Amniotic epithelial cell (primary cell): Measurements from ENCODE around the gene SNW1.
"Not testable (repeated sequence)": the region's sequence is repeated elsewhere in the genome, so short reads cannot be mapped to it uniquely, and the experiment has no call there.

Experiments used
- DNase-seq: peaks from one replicate; pipeline ENCODE4 v3.0.0-alpha.2; 2010; ENCODE audit warnings: low read depth

Gene SNW1

DNA sequence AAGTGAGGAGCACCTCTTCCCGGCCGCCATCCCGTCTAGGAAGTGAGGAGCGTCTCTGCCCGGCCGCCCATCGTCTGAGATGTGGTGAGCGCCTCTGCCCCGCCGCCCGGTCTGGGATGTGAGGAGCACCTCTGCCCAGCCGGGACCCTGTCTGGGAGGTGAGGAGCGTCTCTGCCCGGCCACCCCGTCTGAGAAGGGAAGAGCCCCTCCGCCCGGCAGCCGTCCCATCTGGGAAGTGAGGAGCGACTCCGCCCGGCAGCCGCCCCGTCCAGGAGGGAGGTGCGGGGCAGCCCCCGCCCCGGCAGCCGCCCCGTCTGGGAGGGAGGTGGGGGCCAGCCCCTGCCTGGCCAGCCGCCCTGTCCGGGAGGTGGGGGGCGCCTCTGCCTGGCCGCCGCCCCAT is 13.5 kb downstream of the SNW1 start:
- not testable (repeated sequence) for DNase-seq

DNA sequence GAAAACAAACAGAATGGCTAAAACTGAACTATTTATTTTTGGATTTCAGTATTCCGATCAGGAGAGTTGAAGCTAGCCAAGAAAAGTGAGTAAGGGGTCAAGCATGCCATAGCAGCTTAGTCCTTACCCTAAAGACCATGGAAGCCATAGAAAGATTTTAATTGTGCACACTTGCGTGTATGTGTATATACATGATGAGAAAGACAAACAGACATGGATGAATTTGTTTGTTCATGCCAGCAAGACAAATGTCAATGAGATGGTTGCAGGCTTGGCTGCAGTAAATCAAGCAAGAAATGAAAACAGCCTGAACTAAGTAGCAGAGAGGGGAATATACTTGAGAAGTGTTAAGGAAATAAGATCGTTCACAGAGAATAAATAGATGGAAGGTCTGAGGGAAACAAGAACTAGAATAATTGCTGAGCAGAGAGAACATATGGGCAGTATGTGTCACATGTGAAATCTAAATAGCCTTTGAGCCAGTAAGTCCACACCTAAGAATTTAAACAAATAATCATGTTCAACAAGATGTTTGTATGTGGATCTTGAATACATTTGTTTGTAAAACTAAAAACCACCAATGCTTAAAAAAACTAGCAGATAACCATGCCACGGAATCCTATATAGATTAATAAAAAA is 14.8 kb downstream of the SNW1 start:
- no peak for DNase-seq

DNA sequence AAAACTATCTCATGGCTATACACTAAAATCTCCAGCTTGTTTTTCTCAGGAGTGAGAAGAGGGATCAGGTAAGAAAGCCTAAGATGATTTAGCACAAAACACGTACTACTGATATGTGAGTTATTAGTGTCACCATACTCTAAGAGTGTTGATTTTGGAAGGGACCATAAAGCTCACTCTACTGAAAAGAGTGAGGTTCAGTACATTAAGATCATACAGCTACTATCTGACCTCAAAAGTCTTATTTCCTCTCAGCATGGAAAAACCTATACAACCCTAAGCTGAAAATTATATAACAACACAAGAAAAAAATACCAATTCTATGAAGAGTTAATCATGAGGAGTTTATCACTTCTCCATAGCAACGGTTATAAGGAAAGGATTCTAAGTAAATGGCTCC is 19.5 kb downstream of the SNW1 start:
- DNase-seq: no peak

DNA sequence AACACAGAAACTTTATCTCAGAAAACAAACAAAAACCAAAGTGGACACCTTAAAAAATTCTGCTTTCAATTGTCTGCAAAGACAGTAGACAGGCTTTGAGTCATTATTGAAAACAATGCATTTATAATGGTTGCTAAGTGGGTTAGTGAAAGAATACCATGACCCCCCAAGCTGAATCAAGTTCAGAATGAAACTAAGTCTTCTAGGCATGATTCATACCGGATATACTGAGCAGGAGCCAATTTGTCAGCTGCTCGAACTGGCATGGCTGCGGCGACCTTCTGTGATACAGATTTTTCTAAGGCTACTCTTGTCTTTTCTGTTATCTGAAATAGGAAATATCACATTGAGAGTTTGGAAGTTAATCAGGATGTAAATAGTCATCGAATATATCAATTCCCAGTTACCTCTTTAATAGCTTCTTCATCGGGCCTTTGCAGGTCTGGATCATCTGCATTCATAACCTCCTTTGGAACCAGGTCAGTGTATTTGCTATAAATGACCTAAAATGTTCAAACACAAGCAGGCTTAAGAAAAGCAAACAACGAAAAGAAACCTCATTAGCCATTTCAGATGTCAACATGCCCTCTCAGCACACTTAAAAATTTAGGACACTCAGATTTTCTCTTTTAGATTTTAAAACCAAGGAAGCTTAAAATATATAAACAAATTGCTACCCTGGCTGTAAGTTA is 22.3 kb downstream of the SNW1 start:
- peak; percentile 7 for DNase-seq

DNA sequence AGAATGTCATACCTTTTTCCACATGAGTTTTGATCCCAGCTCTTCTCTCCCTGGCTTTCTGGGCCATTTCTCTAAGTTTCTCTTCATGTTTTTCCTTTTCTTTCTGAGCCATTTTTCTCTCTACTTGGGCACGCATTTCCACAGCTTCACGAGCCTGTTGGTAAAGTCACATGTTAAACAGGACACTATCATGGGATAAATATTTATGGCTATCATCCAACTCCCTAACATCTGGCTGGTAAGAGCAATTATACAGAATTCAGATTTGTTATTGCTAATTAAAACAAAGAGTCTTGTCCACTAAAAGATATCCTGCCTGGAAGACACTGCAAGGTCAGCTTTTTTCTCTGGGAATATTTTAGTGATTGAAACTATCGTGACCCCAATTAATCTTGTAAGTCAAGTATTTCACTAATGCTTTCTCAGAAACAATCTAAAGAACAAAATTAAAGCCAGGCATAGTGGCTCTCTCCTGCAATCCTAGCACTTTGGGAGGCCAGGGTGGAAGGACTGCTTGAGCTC is 29.9 kb downstream of the SNW1 start:
- DNase-seq: no peak

DNA sequence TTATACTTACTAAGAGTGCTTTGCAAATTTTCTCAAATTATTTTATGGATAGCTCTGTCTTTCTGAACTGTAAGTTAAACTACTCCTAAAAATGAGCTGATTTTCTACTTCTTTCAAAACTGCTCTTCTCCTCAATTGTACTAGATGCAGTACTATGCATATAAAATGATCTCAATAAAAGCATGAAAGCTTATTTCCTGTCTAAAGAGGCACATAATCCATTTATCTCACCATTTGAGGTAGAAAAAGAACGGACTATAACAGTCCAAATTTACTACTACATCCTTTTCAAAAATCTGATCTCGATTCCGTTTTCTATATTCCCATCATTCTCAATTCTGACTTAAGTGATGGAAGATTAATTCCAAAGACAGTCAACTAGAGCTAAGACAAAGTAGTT is 38.7 kb downstream of the SNW1 start:
- no peak for DNase-seq

DNA sequence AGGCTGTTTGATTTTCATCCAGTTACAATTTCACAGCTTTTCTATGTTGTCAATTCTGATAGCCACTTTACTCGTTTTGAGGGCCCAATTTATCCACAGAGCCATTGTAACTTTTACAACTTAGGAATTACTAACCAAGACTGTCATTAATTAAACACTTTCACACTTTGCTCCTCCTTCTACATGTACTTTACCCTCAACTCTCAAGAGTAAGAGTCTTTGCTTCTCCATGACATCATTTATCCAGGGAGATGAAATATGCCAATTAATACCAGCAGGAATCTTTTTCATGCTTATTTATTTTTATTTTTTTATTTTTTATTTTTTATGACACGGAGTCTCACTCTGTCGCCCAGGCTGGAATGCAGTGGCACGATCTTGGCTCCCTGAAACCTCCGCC is 39.5 kb downstream of the SNW1 start:
- no peak for DNase-seq

DNA sequence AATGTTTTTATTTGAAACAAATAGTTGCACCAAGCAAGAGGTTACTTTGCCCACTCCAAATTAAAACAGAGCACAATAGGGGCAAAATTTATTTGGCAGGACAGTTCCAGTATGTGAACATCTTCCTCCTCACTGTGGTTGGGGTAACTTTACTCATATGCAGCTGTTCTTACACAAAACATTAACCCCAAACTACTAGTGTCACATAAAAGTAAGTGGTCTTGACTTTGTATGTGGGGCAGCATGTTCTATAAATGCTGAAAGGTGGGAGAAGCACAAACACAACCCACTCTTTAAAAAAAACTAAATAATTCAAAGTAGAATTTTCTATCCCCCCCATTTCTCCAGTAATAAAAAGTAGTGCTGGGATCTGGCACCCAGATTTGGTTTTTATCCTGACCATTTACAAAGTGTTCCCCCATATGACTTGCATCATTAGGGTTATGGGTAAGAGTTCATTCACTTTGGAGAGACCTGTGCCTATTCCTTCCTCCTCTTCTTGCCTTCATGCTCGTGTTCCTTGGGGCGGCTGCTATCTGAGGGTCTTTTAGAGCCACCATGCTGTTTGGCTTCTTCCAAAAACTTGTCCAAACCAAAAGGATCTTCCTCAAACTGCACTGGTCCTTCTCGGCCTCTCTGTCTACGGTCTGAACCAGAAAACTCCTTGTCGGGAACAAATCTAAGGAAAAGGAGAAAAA is 43.2 kb downstream of the SNW1 start:
- no peak for DNase-seq

DNA sequence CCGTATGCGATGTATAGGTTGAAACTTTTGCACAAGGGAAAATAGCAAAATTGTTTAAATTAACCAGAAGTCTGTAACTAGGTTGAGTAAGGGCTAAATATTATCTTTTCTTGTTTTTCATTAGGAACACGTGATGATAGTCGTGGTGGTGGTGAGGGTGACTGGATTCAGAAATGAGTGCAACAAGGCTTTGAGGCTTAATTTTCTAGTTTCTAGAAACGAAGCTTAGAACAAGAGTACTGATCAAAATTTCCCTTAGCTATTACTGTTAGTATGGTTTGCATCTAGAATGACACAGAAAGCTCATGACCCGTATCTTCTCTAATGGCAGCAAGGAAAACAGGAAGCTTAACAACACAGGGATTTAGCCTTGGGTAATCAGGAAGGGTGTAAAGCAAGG is 46.0 kb downstream of the SNW1 start:
- DNase-seq: no peak

DNA sequence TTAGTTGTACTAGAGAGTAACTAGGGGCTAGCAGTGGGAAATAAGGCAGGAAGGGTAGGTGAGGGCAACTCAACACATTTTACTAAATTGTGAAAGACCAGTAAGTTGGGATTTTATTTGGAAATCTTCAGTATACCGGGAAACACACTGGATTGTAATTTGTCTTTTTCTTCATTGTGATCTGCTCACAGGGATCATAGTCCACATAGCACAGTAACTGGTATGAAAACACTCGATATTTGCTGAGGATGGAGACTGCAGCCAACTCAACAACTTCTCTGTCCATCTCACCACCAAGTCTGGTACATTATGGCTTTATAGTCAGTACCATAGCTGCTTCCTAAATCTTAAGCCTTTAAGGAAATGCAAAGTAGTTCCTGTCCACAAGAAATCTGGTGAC is 50.6 kb downstream of the SNW1 start:
- no peak for DNase-seq

DNA sequence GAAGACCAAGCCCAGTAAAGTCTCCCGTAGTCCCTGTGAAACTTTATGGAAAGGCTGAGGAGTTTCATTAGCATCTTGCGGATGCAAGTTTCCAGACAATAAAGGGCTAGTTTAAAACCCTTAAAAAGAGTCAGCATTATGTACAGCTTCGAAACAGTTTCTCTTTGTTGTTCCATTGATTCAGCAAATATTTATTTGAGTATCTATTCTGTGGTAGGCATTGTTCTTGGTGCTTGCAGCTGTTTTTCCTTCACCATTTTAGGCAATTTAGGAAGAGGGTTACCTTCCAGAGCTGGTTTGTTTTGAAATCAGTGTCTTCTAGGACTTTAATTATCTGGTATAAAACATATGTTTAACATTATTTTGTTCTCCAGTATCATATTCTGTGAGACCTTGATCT is 51.5 kb downstream of the SNW1 start:
- DNase-seq: no peak

DNA sequence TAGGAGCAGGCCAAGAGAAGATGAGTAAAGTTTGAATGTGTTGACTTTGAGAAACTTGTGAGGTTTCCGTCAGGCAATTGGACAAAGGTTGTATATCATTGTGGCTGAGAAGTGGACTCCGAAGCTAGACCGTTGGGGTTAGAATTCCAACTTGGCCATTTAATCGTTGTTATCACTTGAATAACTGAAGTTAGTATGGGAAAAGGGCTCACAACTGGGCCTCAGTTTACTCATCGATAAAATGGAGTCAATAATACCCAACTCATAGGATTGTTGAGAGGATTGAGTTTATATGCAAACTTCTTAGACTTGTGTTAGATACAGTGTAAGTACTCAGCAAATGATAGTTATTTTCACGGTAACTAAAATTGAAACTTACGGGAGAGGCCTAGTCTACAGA is 52.2 kb downstream of the SNW1 start:
- no peak for DNase-seq

DNA sequence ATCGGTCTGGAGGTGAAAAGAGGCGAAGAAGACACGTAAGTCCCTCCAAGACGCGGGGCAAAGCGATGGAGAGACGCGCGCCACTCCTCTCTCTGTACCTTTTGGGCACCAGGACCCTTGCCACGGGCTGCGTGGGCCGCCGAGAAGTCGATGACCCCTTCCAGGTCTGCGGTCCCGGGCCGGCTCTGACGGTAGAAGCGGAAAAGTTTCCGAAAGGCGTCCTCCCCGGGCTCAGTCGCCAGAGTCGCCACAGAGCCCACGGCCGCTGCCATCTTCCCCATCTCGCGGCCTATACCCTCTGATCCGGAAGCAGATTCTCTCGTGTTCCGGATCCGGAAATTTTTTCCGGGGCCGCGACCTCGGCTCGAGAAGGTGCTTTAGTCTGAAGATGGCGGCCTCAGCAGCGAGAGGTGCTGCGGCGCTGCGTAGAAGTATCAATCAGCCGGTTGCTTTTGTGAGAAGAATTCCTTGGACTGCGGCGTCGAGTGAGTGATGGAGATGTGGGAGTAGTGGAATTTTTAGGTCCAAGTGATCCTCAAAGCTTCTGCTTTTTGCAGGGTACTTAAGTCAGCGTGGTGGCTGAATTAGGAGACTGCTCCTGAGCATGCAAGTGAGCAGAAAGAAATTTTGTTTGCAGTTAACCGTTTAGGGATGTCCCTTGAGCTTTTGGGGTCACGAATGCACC is 53.1 kb downstream of the SNW1 start, which contains the start of the genes ALKBH1 and SLIRP:
TSS of gene ALKBH1 (minus strand) at position 300 of the 685 bp plus-strand sequence. CDS start at position 281, 19 bp downstream.
TSS of gene SLIRP (plus strand) at position 380 of the 685 bp plus-strand sequence. CDS start at position 389, 9 bp downstream.
- peak; percentile 71 for DNase-seq

DNA sequence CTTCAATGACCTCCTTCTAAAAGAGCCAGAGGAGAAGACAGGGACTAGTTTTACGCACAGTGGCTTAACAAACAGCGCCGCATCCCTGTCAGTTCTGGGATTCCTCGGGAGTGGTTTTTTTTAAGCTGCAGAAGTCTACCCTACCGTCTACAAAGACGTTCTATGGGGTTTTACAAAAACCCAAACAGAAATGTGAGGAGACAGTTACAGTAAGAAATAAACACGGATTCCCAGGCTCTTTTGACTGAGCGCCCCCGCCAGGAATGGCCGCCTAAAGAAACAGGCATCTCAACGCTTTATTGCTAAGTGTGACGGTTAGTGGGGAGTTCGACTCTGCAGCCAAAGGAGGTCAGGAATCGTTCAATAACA is 53.6 kb downstream of the SNW1 start:
- peak; percentile 53 for DNase-seq

DNA sequence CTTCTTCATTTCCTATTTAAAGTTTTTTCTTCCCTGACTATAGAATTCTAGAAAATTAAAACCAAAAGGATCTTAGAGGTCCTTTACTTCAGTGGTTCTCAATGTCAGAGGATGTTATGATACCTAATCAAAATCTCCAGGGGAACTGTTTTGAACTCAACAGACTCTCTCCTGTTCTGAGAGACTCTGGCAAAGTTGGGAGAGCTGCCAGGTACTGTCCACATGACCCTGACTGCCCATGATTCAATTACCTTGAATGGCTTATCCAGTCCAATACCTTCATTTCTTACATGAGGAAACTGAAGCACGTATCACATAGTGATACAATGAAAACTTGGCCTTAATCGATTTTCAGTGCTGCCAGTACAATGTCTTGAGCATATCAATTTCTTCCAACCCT is 69.7 kb downstream of the SNW1 start:
- DNase-seq: peak; percentile 2

DNA sequence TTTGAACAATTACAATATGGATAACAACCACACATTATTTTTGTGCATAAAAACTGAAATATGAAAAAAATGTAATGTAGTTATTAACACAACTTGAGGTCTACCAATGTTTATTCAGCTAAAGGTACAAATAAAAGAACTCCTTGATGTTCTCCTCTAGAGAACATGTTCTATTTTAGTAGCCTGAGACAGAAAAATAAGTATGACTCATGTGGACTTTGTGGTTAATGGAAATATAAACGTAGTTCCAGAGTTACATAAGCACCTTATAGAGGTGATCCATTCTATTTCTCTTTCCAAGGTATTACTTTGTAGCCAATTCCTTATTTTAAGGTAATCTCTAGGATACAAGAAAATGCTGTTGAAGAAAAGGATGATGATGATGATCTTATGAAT is 78.8 kb downstream of the SNW1 start:
- peak; percentile 56 for DNase-seq

DNA sequence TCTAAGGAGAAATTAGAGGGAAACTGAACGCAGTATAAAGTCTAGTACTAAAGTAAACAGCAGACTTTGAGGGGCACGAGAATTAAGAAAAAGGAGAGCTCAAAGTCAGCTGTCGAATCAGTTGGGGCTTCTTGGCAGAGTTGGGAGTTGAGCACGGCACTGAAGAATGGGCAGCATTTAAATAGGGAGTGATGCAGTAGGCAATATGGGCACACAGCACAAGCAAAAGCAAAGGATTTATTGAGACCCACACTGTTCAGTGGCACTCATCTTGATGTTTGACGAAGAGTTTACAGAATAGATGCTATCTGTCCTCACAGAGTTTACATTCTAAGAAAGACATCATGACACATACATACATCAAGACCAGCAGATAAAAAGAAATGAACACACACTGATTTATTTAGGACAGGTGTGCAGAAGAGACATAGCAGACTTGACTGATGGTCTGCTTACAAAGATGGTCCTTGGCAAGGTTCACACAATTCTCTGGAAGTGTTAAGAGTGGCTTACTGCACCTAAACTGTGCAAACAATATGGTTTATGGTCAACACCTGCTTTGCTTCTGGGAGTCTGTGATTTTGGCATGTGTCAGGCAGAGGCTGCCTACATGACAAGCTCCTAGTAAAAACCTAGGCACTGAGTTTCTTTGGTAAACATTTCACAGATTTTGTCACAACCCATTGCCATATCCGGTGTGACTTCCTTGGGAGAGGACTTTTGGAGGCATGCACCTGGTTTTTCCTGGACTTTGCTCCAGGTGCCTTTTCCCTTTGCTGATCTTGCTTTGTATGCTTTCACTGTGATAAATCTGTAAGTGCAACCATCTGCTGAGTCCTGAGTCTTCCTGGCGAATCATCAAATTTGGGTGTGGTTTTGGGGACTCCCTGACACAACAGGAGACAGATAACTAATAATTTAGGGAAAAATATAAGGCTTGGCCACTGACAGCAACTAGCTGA is 79.5 kb downstream of the SNW1 start:
- no peak for DNase-seq

DNA sequence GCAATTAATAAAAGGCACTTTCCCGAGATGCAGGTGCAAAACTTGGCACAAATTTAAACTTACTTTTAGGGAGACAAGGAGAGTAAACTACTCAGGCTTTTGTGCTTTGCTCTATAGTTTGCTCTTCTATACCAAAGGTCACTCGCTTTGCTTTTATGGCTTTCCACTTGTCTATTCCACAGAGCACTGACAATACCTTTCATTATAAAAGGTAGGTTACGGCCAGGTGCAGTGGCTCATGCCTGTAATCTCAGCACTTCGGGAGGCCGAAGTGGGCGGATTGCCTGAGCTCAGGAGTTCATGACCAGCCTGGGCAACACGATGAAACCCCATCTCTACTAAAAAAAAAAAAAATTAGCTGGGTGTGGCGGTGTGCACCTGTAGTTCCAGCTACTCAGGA is 86.0 kb downstream of the SNW1 start:
- DNase-seq: no peak

DNA sequence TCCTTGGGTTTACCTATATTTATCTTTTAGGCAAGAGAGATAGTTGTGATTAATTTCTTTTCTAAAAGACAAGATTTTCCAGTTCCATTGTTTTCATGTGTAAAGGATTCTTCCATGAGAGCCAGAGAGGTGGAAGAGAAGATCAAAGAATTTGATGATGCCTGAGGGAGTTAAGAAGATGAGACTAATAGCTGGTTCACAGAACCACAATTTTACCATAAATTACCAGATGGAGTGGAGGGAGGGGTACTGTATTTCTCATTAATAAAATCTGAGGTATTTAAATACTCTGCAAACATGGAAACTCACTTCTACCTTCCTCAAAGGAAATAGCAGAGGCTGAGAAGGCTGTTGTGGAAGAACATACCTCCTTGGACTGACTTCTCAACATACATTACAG is 87.8 kb downstream of the SNW1 start:
- no peak for DNase-seq
